B cell (primary cell): ENCODE results near the gene SPTLC2.

Experiments used
- CTCF ChIP-seq: fragments of 200-600 bp; IDR thresholded peaks from one replicate; pipeline ENCODE4 v1.8.0; 2022; ENCODE audit warnings: antibody characterized with exemption, mild to moderate bottlenecking
- EZH2 ChIP-seq: IDR thresholded peaks from 2 replicates; pipeline ENCODE4 v1.6.1; 2012; ENCODE audit warnings: borderline replicate concordance, low read depth, mild to moderate bottlenecking, moderate library complexity, low read length; ENCODE audit not compliant: insufficient read depth, poor library complexity, severe bottlenecking

DNA sequence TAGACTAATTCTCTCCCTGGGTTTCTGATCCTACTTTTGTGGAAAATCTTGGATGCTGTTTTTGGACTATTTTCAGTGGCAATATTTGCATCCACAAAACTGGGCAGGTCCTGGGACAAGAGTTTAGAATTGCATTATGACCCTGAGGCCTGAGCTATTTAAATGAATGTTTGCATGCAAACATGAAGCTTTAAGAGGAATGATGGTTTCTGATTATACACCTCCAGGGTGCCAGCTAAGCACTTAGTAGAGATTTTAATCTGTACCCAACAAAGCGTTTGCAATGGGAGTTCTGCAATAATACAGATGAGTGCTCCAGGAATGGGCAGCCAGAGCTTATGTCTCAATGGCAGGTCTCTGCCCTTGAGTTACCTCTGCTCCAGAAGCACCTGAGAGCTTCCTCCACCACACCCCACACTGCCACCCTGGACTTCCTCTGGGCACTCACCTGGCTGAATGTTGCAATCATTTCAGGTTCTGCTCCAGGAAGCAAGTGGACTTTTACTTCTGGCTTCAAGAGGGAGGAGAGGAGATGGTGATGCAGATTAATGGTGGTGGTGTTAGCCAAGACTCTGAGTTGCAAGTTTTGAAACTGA lies 6.0 kb upstream of the SPTLC2 start:
- TF ChIP-seq CTCF (no peak), EZH2 (no peak)
